AG09319 (cell line): ENCODE results near the gene ZBTB24.

Source experiments
- DNase-seq: peaks from one replicate; pipeline ENCODE4 v3.0.0-alpha.2; 2010; ENCODE audit warnings: low read depth; ENCODE audit errors: extremely low read depth
- TF ChIP-seq, protein P1 (sequence below): IDR thresholded peaks from 2 replicates; pipeline ENCODE4 v1.5.1; 2011; ENCODE audit warnings: low read depth, mild to moderate bottlenecking, inconsistent platforms, low read length, moderate library complexity

Gene ZBTB24

GRCh38 chr6:109496036-109496772, 13.2 kb upstream of the ZBTB24 start:
- no peak for DNase-seq
- TF ChIP-seq, protein P1, sequence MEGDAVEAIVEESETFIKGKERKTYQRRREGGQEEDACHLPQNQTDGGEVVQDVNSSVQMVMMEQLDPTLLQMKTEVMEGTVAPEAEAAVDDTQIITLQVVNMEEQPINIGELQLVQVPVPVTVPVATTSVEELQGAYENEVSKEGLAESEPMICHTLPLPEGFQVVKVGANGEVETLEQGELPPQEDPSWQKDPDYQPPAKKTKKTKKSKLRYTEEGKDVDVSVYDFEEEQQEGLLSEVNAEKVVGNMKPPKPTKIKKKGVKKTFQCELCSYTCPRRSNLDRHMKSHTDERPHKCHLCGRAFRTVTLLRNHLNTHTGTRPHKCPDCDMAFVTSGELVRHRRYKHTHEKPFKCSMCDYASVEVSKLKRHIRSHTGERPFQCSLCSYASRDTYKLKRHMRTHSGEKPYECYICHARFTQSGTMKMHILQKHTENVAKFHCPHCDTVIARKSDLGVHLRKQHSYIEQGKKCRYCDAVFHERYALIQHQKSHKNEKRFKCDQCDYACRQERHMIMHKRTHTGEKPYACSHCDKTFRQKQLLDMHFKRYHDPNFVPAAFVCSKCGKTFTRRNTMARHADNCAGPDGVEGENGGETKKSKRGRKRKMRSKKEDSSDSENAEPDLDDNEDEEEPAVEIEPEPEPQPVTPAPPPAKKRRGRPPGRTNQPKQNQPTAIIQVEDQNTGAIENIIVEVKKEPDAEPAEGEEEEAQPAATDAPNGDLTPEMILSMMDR: no peak

DNA sequence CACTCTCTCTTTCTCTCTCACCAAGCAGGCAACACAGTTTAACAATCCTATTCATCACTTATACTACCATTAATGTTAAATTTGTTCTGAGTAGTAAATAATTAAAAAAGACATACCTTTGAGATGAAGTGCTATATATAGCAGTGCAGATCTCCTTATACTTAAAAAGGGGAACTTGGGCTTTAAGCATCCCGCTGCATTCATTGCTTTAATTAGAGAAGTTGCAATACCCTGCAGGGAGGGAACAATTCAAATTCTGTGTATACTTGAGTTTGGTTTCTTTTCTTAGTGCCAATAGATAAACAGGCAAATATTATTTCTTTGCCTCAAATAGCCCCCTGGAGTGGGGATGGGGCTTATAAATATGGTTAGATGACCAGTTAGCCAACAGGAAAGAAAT, 10.8 kb upstream of the ZBTB24 start:
- no peak for DNase-seq
- TF ChIP-seq, protein P1: no peak

GRCh38 chr6:109491207-109491938, 8.4 kb upstream of the ZBTB24 start:
- DNase-seq: no peak
- TF ChIP-seq, protein P1: no peak

DNA sequence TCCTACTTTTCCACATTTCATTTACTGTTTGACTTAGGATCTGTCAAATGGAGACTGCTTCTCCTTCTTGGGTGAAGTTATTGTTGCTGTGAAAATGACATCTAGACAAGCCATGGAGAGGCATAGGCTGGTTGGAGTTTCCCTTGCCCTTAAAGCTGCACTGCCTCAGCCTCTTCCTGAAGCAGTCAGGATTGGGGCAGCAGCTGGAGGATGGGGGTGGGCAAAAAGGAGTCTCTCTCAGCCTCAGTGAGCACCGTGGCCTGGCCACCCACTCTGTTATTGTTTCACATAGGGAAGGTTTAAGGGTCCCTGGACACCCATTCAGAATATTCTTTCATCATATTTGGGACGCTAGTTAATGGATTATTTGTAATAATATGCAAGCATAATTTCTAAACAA, 7.7 kb upstream of the ZBTB24 start:
- TF ChIP-seq, protein P1: no peak
- no peak for DNase-seq

- DNase-seq: no peak
- TF ChIP-seq, protein P1: no peak
Observed at GRCh38 chr6:109488001-109488400, 5.0 kb upstream of the ZBTB24 start.

- TF ChIP-seq, protein P1: no peak
- no peak for DNase-seq
Observed at GRCh38 chr6:109486068-109486467, 3.0 kb upstream of the ZBTB24 start.

- TF ChIP-seq, protein P1: no peak
- DNase-seq: no peak
Observed at GRCh38 chr6:109485266-109485935, 2.4 kb upstream of the ZBTB24 start.
